Retina (tissue), 1 donor: ENCODE results near the gene BAAT.
A peak's percentile ranks its signal among the peaks of the same experiment; 100 is the strongest.

Source experiments
- DNase-seq: peaks from one replicate; pipeline ENCODE4 v3.0.0-alpha.2; 2016

The BAAT gene

DNA sequence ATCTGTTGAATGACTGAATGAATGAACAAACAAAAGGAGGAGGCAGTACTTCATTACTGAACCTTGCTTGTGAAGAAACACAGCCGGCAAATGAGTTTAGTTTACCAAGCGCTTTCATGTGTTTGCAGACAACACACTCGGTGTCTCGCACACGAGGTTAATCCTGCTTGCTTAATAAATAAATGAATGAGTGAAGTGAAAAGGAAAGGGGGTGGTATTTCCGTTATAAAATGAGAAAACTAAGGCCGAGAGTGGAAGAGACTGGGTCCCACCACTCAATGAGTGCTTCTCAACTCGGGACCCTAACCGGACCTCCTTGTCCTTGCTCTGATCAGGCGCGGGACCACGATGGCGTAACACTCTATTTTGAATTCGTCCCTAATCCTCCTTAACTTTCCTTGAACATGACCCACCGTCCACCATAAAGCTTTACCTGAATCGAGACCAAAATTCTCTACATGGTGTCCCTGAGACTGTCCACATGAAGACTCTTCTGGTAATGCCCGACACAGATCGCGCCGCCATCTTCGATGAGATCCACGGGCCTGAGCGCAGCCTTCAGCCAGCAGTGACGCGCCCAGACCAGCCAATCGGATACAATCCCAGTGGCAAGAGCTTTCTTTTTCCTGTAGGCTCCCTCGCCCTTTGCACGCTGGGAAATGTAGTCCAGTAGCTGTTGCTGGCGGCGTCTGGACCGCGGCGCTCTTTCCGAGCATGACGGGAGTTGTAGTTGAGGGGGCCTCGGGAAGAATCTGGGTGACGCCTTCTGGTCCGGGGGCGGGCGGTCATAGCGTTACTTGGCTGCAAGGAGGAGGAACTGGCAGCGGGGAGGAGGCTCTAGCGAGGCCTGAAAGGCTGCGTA is 13.5 kb upstream of the BAAT start, which contains the start of the genes MRPL50 and ZNF189:
MRPL50 (minus strand) TSS at position 551 of the 862 bp plus-strand sequence; CDS start at position 525, 26 bp downstream.
ZNF189 (plus strand) TSS at position 784 of the 862 bp plus-strand sequence. CDS start 306 bp downstream, outside the sequence.
- peak; percentile 95 for DNase-seq

DNA sequence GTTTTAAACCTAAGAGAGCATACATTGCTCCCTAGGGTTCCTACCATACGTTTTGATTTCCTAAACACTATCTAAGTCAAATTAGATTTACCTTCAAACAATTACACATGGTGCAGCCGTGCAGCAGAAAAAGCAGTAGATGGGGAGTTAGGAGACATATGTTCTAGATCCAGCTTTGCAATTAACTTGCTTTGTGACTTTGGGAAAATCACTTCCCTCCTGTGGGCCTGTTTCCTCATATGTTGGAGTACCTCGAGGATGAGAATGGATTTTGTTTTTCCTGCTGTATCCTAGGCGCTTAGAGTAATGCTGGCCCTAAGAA is 12.9 kb upstream of the BAAT start:
- no peak for DNase-seq

DNA sequence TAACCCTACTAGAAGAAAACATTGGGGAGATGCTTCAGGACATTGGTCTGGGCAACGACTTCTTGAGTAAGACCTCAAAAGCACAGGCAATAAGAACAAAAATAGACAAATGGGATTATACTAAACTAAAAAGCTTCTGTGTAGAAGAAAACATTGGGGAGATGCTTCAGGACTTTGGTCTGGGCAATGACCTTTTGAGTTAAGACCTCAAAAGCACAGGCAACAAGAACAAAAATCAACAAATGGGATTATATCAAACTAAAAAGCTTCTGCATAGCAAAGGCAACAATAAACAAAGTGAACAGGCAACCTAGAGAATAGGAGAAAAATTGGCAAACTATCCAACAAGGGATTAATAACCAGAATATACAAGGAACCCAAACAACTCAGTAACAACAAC is 9.9 kb upstream of the BAAT start:
- DNase-seq = no peak

DNA sequence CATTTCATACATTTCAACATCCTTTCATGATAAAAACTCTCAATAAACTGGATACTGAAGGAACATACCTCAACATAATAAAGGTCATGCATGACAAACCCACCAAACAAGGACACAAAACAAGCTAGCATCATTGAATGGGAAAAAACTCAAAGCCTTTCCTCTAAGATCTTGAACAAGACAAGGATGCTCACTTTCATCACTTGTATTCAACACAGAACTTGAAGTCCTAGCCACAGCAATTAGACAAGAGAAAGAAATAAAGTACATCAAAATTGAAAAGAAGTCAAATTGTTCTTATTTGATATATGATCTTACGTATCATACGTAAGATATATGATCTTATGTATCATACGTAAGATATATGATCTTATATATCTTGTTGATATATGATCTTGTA is 8.3 kb upstream of the BAAT start:
- no peak for DNase-seq

DNA sequence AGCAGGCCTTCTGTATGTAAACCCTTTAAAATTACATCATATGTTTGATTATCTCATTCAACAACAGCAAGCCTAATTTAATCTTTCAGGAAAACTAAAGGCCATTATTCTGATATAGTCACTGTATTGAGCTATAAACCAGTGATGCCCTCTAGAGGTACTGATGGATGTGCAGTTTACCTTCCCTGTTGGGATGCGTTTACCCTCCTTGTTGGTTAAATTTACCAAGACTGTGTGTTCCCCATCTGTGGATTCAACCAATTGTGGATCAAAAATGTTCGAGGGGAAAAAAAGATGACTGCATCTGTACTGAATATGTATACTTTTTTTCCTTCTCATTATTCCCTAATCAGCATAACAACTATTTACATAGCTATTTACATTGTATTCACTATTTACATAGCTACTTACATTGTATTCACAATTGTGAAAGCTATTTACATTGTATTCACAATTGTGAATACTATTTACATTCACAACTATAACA is 3.7 kb upstream of the BAAT start:
- no peak for DNase-seq

DNA sequence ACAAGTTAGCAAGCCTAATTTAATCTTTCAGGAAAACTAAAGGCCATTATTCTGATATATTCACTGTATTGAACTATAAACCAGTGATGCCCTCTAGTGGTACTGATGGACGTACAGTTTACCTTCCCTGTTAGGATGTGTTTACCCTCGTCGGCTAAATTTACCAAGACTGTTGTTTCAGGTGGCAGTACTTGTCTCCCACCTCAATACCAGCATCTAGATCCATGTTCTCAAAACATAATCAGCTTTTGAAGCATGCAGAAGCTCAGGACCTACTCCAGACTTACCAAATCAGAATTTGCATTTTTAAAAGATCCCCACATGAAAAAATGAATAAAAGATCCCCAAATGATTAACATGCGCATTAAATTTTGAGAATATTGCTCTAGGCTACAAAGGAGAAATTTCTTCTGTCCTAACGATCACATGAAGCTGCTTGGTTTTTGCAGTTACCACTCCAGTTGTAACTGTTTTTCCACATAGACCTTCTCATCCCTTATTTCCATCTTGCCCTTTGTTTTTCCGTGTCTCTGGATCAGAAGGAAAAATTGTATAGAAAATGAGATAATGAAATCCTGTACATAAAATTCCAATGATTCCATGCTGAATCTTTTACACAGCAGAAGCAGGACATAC is 3.2 kb upstream of the BAAT start:
- no peak for DNase-seq

DNA sequence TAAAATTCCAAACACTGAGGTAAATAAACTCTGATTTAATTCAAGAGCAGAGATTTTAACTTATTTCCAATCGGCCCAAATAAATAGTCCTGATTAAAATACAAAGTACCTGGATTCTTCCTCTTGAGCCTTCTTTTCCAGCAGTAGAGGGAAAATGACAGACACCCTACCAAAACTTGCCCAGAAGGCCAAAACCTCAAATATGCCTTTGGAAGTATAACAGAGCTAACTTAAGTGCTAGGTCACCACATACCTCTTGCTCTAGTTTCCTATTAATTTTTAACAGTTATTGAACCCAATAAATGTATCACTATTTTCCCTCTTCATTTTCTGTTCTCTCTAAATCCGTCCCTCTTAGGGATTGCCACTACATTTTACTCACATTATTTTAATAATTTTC is 1.4 kb downstream of the BAAT start:
- DNase-seq = no peak

DNA sequence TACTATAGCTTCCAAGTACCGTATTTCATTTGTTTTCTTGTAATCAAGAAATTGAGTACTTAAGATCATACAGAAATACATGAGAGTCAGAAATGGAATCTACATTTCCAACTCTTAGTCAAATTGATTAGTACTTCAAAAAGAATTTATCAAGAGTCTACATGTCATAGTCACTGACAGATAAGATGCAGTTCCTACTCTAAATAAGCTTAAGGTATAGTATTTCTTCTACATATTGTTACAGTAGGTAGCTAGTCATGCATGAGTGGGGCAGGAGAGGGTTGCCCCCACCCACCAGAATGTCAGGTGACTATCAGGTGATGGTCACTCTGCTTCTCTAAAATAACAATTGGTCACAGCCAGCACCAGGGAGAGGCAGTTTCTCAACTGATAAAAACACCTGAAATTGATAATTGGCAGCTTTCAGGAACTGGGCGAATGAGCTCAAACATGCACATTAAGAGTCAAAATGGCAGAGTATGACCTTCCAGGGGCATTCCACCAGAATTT is 2.9 kb downstream of the BAAT start:
- no peak for DNase-seq

DNA sequence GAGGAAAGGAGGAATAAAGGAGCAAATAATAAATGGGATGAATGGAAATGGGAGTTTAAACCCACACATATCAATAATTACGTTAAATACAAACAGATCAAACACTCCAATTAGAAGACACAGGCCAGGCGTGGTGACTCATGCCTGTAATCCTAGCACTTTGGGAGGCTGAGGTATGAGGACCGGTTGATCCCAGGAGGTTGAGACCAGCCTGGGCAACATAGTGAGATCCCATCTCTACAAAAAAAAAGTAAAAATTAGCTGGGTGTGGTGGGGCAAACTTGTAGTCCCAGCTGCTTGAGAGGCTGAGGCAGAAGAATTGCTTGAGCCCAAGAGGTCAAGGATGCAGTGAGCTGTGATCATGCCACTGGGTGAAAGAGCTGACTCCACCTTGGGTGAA is 3.7 kb downstream of the BAAT start:
- DNase-seq = no peak

DNA sequence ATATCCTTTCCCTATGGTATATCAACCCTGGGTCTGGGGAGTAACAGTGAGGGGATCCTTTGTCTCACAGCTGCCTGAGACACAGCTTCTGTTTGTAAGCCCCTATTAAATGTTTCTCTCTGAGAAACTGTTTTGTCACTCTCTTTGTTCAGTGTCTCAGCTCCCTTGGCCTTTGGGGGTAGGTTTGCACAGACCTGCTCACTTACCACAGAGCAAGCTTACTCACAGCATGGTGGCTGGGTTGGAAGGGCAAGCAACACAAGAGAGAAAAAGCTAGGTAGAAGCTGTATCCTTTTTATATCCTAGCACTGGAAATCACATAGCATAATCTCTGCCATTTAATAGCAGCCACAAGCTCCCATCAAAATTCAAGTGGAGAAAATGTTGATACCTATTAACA is 4.5 kb downstream of the BAAT start:
- no peak for DNase-seq

DNA sequence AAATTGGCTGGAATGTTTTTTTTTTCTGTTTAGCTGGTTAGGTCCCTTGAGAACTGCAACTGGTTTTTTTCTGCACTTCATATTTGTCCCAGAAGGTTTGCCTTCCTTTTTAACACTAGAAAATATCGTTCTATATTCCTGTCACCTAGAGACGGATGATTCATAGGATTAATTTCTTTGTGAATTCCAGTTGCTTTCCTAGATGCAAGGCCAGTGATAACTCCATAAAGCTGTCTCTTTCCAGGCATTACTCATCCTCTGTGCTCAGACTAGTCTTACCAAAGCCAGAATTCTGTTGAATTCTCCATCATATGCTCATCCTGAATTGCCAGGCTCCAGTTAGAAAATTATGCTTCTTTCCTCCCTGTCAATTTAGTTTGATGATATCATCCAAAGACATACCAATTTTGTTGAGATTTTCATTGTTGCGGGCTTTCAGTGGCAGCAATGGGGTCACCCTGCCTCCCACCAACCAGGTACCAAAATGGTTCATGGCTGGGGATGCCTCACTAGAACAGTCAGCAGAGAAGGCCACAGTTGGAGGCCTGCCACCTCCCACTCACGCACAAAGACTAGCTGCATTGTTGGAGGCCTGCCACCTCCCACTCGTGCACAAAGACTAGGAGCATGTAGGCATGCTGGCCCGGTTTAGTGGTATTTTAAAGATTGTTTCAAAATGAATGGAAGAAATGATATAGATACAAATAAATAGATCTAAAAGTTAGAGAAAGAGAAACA is 8.5 kb downstream of the BAAT start:
- DNase-seq = no peak

DNA sequence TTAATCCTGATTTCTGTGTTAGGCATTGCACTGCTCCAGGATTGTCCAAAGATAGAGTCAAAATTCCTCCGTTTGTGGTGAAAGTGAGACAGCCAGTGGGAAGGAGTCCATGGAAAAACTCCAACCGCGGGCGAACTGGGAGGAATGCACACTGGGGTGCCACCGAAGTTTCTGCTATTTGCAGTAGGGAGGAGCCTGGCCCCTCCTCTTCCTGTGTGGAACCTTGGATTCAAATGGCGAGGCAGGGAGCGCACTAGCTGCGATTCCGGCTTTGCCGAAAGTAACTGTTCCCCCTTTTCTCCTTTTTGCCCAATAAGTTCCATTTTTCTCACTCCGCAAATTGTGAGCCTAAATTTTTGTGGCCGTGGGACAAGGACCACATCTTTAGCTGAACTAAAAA is 9.3 kb downstream of the BAAT start:
- no peak for DNase-seq

DNA sequence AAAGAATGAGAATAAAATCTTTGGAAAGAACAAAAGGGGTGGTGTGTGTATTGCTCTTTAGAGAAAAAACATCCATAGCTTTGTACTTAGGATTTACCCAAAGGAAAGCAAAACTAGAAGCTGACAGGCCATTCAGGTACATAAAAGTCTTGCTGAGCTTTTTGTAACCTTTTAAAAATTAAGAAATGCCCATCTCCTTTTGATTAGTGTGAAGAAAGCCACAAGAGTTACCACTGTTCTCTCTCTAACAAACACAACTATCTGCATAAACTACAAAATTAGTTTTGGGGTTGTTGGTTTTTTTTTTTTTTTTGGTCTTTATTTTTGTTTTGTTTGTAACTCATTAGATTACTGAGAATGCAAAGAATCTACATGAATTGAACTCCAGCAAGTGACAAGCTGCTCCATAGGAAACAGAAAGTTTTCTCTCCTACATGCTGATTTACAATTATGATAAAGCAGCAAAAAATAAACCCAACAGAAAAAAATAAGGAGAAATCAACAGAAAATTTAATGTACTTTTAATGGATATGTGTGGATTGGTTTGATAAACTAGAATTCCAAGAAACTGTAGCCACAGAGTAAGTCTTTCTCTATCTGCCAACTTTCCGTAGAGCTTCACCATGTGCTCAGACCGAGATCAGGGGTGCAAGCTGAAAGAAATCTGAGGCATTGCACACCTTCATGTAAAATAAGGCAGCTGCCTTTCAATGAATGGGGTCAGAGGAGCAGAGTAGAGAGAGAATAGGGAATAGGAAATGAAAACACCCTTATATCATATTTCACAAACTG is 12.3 kb downstream of the BAAT start:
- DNase-seq = no peak

DNA sequence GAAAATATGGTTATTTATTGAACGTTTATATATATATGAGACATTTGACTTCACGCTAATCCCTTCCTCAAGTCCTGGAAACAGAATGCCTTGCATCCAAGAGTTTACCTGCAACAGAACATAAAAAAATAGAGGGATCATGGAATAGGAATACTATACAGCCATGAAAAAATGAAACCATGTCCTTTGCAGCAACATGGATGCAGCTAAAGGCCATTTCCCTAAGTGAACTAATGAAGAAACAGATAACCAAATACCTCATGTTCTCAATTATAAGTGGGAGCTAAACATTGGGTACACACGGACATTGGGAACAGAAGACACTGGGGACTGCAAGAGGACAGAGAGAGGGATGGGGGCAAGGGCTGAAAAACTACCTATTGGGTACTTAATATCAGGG is 13.0 kb downstream of the BAAT start:
- no peak for DNase-seq

DNA sequence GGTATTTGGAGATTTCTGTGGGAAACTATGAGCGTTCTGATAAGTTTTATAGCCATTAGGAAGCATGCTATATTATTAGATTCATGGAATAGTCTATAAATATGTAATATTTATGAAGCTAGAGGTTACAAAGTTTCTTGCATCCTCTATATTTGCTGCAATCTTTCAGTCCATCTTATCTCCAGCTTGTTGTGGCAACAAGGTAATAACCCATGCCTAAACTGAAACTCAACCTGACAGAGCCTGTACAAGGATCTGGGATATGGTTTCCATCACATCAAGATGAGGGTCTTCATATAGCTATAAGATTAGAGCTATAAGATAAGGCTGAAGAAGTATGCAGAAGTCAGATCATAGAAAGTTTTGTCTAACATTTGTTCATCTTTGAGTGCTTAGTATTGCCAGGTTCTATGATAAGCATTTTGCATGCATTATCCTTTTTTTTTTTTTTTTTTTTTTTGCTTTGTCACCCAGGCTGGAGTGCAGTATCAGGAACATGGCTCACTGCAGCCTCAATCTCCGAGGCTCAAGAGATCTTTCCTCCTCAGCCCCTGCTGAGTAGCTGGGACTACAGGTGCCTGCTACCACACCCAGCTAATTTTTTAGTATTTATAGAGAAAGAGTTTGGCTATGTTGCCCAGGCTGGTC is 14.8 kb downstream of the BAAT start:
- no peak for DNase-seq

DNA sequence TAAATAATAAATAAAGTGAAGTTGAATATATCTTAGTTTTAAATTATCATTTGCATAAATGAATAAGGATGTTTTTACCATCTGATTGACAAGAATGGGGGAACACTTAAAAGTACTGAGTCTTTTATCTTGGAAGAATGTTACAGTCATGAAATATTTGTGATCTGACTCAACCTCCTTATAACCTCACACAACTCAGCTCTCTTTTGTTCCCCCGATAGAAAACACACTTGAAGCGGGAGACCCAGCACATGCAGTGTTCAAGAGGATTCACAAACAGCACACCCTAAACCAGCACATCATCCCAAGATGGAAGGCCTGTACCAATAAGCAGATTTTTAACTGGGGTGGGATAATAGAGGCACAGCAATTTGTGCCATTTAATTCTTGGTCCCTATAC is 15.5 kb downstream of the BAAT start:
- DNase-seq = no peak

DNA sequence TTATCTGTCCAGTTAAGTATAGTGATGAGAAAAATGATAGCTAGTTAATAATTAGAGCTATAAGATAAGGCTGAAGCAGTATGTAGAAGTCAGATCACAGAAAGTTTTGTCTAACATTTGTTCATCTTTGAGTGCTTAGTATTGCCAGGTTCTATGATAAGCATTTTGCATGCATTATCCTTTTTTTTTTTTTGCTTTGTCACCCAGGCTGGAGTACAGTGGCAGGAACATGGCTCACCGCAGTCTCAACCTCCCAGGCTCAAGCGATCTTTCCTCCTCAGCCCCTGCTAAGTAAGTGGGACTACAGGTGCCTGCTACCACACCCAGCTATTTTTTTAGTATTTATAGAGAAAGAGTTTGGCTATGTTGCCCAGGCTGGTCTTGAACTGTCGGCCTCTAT is 17.5 kb downstream of the BAAT start:
- no peak for DNase-seq

DNA sequence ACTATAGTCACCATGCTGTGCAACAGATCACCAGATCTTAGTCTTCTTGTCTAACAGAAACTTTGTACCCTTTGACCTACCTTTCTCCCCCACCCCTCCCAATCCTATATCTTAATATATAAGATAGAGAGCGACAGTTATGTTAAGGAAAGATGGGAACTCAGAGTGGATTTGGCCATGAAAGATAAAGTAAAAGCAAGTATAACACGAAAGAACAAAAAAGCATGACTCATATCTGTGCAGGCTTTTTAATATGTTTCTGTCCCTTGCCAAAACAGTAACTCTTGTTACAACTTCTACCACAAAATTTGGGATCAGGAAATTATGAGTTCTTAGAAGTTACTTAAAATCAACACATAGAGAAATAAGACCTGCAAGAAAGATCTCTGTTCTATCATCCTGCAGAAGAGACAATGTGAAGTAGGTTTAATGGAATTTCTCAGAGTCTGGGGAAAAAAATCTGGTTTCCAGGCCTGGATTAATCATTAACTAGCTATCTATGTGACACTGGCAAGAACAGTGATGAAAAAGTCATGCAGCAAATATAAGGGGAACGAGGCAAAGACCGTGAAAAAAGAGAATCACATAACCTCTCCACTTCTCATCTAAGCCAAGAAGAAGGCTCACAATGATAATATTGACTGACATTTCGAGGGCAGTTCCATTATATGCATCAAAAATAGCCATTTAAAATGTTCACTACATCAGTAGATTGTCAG is 18.6 kb downstream of the BAAT start:
- DNase-seq = no peak

DNA sequence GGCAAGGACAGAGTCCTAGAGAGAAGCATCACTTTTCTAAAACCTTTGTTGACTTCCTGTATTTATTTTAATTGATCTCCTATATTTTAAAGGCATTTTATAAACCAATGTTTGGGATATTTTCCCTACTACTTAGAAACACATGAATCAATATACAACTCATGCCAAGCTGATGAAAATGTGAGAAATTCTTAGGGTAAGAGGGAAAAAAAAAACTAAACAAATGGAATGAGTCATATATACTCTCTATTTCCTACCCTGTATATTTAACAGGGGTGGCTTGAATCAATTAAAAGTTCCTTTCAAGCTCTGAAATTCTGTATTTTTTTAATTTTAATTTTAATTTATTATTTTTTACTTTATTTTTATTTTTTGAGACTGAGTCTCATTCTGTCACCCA is 19.6 kb downstream of the BAAT start:
- DNase-seq = no peak

DNA sequence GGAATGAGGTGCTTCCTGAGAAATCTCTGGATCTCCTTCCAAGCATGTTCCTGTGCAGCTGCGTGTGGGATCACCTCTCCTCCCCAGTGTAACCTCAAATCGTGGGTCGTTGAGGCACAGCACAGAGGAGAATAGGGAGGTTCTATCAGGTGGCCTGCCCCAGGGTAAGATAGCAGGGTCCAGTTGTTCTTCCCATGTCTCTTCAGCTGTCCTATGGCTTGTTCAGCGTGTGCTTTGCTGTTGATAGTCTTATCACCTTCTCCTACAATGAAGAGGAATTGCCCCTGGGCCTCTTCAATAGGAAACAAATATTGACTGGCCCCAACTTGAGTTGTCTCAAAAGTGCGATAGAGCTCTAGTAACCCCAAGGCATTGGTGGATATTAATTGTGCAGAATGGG is 22.4 kb downstream of the BAAT start:
- no peak for DNase-seq

DNA sequence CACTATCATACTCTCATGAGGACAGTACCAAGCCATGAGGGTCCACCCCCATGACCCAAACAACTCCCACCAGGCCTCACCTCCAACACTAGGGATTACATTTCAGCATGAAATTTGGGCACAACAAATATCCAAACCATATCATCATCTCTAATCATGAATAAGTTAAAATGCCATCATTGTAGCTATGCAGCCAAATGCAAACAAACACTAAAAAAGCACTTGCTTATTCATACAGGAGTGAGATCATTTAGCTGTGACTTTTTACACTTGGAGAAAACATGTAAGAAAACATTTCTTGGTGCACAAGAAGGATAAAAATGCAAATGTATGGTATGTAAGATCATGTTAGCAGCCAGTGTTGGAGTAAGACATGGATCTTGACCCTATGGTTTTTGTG is 24.2 kb downstream of the BAAT start:
- DNase-seq = no peak
